CD4-positive, alpha-beta T cell treated with Interferon gamma for 1 hour (primary cell): ENCODE results near the gene THSD4.

Experiments used
- DNase-seq: peaks from one replicate; pipeline ENCODE4 v3.0.0-alpha.2; 2020

The THSD4 gene

GRCh38 chr15:71679793-71680353 lies 564.6 kb downstream of the THSD4 start:
- DNase-seq, result no peak

GRCh38 chr15:71682001-71682400 lies 566.7 kb downstream of the THSD4 start:
- DNase-seq, result no peak

- DNase-seq, result no peak
These were observed 568.4 kb downstream of the THSD4 start for GRCh38 chr15:71683411-71684274.

- DNase-seq, result no peak
These were observed 570.2 kb downstream of the THSD4 start for GRCh38 chr15:71685420-71685993.

- DNase-seq, result no peak
These were observed 571.2 kb downstream of the THSD4 start for GRCh38 chr15:71686221-71687050.

- DNase-seq, result no peak
These were observed 572.7 kb downstream of the THSD4 start for GRCh38 chr15:71687902-71688508.

- no peak for DNase-seq
These were observed 573.3 kb downstream of the THSD4 start for GRCh38 chr15:71688509-71689094.

GRCh38 chr15:71691081-71691457 lies 575.8 kb downstream of the THSD4 start:
- no peak for DNase-seq

GRCh38 chr15:71691458-71692417 lies 576.5 kb downstream of the THSD4 start:
- DNase-seq, result no peak

- DNase-seq, result no peak
These were observed 582.0 kb downstream of the THSD4 start for GRCh38 chr15:71697236-71697635.

- no peak for DNase-seq
These were observed 582.8 kb downstream of the THSD4 start for GRCh38 chr15:71698030-71698429.

- DNase-seq, result no peak
These were observed 583.5 kb downstream of the THSD4 start for GRCh38 chr15:71698742-71699141.

- no peak for DNase-seq
These were observed 584.7 kb downstream of the THSD4 start for GRCh38 chr15:71699977-71700376.

GRCh38 chr15:71701808-71702207 lies 586.5 kb downstream of the THSD4 start:
- no peak for DNase-seq

- no peak for DNase-seq
These were observed 587.2 kb downstream of the THSD4 start for GRCh38 chr15:71702496-71702895.

- no peak for DNase-seq
These were observed 589.9 kb downstream of the THSD4 start for GRCh38 chr15:71705151-71705550.

GRCh38 chr15:71706461-71707229 lies 591.4 kb downstream of the THSD4 start:
- no peak for DNase-seq

- no peak for DNase-seq
These were observed 592.2 kb downstream of the THSD4 start for GRCh38 chr15:71707230-71708050.

- DNase-seq, result no peak
These were observed 592.8 kb downstream of the THSD4 start for GRCh38 chr15:71708051-71708429.

- DNase-seq, result no peak
These were observed 593.5 kb downstream of the THSD4 start for GRCh38 chr15:71708741-71709140.
